Cardiac fibroblast (primary cell): ENCODE results near the gene EPB41L2.
A peak's percentile ranks its signal among the peaks of the same experiment; 100 is the strongest.

Experiments
- DNase-seq, 2 donors: peaks; one replicate each; pipeline versions ENCODE4 v3.0.0 to v3.0.0-alpha.2; 2010; ENCODE audit warnings: low read depth in 2 of 2
- H3K4me3 ChIP-seq, 2 donors: replicated peaks in 1 of 2; 1 replicate in 1 of 2; 2 replicates in 1 of 2; pipeline ENCODE4 v1.5.1; 2011; ENCODE audit warnings: low read depth in 2 of 2, low read length in 2 of 2, mild to moderate bottlenecking in 2 of 2, moderate library complexity in 1 of 2
- CTCF ChIP-seq: IDR thresholded peaks from one replicate; pipeline ENCODE4 v1.5.1; 2011; ENCODE audit warnings: low read depth, mild to moderate bottlenecking, low read length, inconsistent platforms

EPB41L2 gene

DNA sequence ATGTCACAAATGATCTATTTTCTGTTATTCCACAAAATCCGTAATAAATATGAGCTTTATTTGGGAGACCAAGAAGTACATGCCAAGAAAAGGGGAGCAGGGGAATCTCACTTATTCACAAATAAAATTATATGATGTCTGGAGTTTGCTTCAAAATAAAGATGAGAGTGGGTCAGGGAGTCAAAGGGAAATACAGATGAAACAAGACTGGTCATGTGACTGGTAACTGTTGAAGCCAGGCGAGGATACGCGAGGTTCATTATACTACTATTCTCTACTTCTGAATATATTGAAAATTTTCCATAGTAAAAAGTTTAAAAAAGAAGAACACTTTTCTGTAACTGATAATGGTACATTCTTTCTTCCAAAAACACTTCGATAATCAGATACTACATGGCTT lies 14.6 kb downstream of the EPB41L2 start:
- H3K4me3 ChIP-seq: no peak overlapping the region
- DNase-seq: no peak
- TF ChIP-seq CTCF: no peak

DNA sequence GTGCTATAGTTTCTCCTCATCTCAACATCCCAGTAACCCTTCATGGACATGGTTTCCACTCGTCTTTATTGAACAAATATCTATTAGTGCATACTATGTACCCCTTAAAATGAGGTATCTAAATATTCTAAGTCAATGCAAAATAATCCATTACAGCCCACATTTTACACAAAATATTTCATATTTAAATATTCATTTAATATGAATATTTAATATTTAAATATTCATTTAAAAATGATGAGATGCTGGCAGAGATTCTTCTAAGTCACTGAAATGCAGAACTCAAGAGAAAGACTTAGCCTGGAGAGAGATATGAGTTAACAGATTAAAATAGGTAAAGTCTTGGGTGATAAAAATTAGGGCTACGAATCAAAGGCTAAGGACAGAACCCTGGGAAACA lies 17.9 kb downstream of the EPB41L2 start:
- no peak for DNase-seq
- no peak for TF ChIP-seq CTCF
- H3K4me3 ChIP-seq: no peak overlapping the region

DNA sequence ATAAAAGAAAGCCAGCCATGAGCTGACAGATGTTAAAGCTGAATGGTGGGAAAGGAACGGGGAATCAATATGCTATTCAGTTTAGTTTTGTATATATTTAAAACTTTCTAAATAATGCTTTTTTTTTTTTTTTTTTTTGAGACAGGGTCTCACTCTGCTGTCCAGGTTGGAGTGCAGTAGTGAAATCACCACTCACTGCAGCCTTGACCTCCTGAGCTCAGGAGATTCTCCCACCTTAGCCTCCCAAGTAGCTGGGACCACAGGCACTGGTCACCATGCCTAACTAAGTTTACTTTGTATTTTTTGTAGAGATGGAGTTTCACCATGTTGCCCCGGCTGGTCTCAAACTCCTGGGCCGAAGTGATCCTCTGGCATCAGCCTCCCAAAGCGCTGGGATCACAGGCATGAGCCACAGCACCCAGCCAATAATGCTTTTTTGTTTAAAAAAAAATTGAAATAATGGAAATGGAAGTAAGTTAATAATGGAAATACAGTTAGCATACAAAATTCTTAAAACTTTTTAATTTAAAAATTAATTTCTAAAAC lies 19.1 kb downstream of the EPB41L2 start:
- DNase-seq: no peak
- no peak overlapping the region for H3K4me3 ChIP-seq
- no peak for TF ChIP-seq CTCF

DNA sequence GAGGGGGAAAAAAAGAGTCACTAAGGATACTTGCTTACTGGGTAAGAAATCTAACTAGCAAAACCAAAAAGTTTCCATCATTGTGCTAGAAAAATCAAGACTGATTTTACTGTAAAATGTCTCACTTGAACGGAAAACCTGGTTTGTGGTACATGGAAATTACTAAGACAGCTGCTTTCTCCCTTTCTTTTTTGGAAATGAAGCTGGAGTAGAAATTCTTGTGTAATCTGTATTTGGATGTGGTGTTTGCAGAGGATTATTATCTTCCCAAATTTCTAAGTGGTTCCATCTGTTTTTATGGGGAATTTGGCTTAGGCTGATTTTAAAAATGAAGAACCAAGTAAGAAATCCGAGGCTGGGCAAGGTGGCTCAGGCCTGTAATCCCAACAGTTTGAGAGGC lies 20.4 kb downstream of the EPB41L2 start:
- no peak for TF ChIP-seq CTCF
- peak in 1 of 2 donors; percentile 48 for DNase-seq
- H3K4me3 ChIP-seq: no peak overlapping the region

DNA sequence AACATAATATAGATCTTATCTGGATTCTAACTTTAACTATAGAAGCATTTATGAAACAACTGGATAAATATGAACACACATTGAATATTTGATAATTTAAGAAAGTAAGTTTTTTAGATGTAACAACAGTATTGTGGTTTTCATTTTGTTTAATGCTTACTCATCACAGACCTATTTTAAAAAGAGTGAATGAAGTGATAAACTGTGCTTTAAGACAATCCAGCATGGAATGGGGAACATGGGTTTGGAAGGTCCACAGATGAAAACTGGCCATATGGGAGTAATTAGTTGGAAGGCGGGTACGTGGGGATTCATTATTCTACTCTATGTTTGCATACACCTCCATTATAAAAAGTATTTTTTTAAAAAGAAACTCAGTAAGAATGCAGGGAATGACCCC lies 21.2 kb downstream of the EPB41L2 start:
- H3K4me3 ChIP-seq: no peak overlapping the region
- TF ChIP-seq CTCF: no peak
- DNase-seq: no peak

- DNase-seq: no peak
- TF ChIP-seq CTCF: no peak
- no peak overlapping the region for H3K4me3 ChIP-seq
Measured at GRCh38 chr6:131040866-131041265, 22.2 kb downstream of the EPB41L2 start.

DNA sequence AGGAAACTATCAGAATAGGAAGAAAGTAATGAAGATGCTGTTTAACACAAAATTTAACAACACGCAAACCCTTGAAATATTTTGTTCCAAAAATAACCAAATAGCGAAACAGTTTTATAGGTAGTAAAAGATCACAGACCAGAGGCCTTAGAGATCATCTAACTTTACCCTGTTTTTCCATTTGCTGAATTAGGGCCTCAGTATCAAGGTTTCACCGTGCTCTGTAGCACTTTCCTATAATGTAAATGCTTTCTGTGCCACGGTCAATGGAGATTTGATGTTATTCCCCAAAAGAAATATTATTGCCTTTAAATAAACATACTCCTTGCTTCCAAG lies 23.7 kb downstream of the EPB41L2 start:
- no peak for DNase-seq
- no peak overlapping the region for H3K4me3 ChIP-seq
- TF ChIP-seq CTCF: no peak
